GM21515 (cell line): ENCODE measurements around the gene CCDC28B.
A peak's percentile ranks its signal among the peaks of the same experiment; 100 is the strongest.
"Not testable (repeated sequence)": the region's sequence is repeated elsewhere in the genome, so short reads cannot be mapped to it uniquely, and the experiment has no call there.

Experiments used
- ATAC-seq: cut with Tn5 transposase; IDR thresholded peaks from one replicate; pipeline ENCODE4 v1.9.1; 2021; ENCODE audit not compliant: unreplicated experiment

The CCDC28B gene

DNA sequence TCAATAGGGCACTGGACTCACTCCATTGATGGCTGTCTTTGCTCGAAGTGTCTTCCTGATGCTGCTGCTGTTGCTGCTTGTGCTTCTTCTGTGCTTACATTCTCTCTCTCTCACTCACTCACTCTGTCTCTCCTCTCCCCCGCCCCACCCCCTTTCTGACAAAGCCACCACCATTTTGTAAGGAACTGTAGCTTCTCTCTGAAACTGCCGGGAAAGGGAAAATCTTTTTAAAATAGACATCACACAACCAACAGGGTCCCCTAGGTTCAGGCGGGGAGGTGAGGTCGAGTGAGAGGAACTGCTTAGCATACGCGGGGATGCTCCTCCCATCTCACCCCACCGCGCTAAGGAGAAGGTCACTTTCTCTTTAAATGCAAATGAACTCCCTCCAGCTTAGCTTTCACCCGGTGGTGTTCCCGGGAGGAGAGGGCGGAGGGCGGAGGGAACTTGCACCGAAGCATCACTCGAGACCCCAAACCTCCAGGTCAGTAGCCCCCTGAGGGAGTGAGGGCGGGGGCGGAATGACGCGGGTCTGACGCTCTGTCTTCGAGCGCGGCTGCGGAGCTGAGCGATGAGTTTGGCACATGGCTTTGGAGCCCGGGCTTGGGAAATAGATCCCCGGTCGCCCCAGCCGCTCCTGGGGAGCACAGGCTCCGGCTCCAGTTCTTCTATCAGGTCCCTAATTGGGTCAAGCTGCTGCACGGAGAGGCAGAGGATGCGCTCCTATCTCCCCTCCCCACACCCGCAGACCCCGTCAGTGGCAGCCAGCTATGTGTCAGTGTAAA is at the start of gene CCDC28B:
Gene CCDC28B, plus strand, starts transcription at position 370 of the 785 bp plus-strand sequence. CDS start 1,341 bp downstream, outside the sequence.
- ATAC-seq: no peak

DNA sequence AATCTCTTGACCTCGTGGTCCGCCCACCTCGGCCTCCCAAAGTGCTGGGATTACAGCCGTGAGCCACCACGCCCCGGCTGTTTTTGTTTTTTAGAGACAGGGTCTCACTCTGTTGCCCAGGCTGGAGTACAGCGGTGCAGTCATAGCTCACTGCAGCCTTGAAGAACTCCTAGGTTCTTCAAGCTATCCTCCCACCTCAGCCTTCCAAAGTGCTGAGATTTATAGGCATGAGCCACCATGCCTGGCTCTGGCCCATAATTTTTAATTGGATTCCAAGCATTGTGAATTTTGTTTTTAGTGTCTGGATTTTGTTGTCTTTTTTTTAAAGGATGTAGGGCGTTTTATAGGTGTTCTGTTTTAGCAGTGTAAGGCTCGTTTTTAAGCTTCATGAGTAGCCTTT is 49.5 kb upstream of the CCDC28B start:
- no peak for ATAC-seq

DNA sequence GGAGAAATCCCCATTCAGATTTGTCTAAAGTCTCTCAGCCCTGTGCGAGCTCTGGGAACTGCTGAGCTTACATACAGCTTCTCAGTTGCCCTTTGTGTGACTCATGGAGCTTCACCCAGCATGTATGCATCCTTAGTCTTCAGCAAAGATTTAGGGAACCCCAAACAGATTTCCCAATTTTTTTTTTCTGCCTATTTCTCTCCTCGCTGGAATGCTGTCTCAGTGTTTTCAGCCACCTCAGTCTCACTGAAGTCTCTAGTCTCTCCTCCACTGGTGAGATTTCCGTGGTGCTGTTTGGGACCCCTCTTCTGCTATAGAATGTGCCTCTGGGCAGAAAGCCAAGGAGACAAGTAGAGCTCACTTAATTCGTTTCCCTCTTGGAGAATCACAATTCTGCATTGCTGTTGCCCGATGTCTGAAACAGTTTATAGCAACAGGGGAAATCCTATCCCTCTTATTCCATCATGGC is 49.0 kb upstream of the CCDC28B start:
- ATAC-seq: no peak

DNA sequence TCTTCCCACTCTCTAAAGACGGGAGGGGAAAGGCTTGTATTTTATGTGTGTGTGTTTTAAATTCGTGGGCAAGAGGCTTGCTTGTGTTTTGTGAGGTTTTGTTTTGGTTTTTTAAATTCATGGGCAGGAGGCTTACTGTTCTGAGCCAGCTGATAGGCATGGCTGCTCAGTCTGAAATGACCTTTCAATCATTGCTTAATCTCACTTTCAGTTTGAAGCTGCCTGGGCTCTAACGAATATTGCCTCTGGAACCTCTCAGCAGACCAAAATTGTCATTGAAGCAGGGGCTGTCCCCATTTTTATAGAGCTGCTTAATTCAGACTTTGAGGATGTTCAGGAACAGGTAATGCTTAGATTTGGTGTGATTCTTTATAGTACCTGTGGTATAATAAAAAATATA is 41.2 kb upstream of the CCDC28B start:
- ATAC-seq: no peak

DNA sequence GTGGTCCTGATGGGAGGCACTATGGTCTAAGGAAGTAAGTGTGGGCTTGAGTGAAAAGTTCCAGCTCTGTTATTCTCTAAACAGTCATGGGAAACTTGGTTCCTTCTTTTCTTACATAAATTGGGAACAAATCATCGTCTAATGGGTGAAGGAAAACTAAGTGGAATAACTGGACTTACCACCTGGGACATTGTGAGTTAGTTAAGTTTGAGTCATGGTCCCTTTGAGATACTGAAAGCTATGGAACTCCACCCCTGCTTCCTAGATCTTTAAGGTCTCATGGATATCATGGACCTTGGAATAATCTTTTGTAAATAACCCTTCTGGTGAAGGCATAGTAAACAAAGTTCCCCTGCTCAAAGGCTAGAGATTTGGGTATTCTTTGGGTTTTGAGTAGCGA is 37.0 kb upstream of the CCDC28B start:
- no peak for ATAC-seq

DNA sequence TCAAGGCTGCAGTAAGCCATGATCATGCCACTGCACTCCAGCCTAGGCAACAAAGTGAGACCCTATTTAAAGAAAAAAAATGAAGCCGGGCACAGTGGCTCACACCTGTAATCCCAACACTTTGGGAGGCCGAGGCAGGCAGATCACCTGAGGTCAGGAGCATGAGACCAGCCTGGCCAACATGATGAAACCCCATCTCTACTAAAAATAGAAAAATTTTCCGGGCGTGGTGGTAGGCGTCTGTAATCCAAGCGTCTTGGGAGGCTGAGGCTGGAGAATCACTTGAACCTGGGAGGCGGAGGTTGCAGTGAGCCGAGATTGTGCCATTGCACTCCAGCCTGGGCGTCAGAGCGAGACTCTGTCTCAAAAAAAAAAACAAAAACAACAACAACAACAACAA is 34.8 kb upstream of the CCDC28B start:
- ATAC-seq: not testable (repeated sequence)

DNA sequence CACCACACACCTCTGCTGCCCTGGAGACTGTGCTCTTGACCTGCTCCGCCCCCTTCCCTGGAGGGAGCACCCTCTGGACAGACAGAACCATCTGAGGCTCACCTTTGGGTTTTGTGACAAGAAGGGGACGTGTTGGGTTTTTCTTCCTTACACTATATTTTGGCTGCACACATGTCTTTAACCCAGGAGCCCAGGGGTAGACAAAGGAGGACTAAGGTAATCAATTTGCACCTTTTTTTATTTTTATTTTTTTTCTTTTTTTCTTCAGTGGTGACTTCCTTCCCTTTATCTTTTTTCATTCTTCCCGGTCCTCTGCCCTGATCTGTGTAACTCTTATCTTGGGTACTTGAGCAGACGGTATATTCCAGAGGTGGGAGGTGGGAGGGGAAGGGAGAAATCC is 29.4 kb upstream of the CCDC28B start:
- ATAC-seq: no peak

- ATAC-seq: no peak
Measured at GRCh38 chr1:32172621-32173245, 27.7 kb upstream of the CCDC28B start.

DNA sequence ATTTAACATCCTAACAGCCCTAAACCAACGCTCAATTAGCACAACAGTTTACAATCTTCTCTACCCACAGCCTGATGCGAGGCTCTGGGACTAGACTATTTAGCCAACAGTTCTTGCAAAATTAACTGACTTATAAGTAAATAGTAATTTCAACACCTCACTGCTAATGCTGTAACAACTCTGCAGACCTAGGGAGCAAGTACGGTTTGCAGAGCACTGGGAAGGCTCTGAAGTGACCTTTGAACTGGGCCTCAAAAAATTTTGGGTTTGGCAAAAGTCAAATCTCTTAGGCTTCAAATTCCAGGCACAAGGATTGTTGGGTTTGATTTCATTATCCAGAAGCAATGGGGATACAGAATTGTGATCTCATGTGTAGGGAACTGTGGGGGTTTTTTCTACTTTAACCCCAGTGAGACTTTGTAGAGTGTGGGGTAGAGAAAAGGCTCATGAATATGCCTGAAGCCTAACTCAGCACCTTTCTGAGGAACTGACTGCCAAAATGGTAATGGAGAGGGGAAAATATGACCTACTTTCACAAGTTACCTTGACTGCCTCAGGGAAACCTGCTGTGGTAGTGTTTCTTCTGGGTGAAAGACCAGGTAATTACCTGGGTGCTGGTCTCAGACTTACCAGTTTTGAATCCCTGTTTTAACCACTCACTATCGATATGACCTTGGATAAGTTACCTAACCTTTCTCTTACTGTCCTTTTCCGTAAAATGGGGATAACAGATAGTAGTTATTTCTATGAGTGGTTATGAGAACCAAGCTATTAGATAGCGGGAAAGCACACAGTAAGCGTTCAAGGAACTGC is 21.8 kb upstream of the CCDC28B start:
- no peak for ATAC-seq

DNA sequence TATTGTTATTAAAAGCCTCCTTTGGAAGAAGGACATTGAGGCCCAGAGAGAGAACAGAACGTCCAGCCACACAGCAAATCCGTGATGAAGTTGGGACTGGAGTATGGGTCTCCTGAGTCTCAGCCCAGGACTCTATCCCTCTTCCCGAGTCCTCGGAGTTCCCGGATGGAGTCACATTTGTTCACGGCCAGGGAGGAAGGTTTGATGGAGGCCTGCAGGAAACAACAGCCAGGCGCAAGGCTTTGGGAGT is 21.3 kb upstream of the CCDC28B start:
- no peak for ATAC-seq

DNA sequence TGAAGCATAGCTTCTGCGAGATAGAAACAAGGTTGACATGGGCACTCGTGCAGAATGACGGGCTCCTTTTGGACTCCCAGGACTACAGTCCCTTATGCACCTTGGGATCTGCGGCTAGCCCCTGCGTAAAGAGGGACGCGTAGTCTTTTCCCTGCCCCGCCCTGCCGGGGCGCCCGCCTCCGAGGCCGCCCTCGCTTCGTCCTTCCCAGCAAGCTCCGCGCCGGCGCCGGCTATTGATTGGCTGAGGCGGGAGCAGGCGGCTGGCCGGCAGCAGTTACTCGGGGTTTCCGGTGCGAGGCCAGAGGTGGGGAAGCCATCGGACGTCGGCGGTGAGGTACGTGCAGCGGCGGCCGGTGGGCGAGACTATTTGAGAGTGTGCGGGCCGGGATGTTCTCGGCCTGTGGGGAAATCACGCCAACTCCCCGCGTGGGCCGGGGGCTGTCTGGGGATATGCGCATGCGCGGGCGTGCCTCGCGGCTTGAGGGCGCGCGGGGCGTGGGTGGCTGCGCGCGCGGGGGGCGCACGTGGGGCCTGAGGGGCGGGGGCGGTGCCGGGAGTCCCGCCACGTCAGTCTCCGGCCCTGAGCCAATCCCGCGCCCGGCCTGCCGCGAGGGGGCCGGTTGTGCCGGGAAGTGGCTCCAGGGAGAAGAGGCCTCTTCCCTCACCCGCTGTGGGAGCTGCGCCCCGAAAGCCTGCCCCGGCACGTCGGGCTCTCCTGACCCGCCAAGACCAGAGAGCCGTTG is 20.8 kb upstream of the CCDC28B start, which contains the start of gene TXLNA:
Gene TXLNA, plus strand, starts transcription at position 233 of the 743 bp plus-strand sequence. CDS start 671 bp downstream, outside the sequence.
- peak; percentile 70 for ATAC-seq

- no peak for ATAC-seq
Measured at GRCh38 chr1:32180186-32181060, 20.0 kb upstream of the CCDC28B start.

- ATAC-seq: no peak
Measured at GRCh38 chr1:32181065-32181464, 19.3 kb upstream of the CCDC28B start.

DNA sequence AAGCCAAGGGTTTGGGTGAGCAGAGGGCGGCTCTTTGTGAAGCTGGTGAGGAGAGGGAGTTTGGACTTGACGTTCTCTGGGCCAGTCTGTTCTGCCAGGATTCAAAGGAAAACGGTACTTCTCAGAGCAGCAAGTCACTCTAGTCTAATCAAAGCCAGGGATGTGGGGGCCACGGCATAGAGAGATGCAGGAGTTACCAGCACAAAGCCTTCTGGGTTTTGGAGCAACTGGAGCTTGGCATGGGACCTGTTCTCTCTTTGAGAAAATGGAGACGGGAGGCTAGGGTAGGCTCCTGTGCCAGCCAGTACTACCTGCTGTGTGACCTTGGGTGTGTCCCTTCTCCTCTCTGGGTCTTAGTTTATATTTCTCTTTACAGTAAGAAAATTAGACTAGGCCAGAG is 18.8 kb upstream of the CCDC28B start:
- ATAC-seq: no peak

- no peak for ATAC-seq
Measured at GRCh38 chr1:32182060-32182459, 18.3 kb upstream of the CCDC28B start.

GRCh38 chr1:32184650-32185049 is 15.7 kb upstream of the CCDC28B start:
- ATAC-seq: no peak

DNA sequence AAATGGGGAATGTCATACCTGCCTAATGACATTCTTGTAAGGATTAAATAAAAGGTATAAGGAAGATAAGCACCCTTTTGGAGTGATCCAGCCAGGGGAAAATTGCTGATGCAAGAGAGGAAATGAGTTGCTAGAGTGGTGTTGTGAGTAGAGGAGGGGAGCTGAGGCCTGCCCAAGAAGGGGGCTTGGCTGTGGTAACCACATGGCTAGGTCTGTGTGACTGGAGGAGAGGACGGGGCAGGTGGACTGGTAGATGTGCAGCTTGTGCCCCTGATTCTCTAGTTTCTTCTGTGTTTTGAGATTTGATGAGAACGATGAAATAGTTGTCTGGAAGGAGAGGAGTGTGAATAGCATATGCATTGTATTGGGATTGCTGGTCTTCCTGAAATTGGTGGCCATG is 14.3 kb upstream of the CCDC28B start:
- ATAC-seq: no peak

DNA sequence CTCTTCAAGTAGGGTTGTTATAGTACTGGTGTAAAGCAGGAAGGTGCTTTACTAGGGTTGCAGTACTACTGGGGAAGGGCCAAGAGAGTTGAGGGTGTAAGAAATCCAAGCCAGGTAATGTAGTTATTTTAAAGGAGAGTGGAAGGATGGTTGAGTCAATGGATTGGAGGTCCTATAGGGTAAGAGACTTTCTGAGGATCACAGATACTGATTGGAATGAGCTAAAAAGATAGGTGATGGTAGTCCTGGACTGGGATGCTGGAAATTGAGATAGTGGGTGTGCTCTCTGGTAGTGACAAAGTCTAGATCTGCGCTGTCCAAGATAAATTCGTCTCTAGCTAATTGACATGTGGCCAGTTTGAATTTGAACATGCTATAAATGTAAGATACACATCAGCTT is 13.9 kb upstream of the CCDC28B start:
- ATAC-seq: no peak

DNA sequence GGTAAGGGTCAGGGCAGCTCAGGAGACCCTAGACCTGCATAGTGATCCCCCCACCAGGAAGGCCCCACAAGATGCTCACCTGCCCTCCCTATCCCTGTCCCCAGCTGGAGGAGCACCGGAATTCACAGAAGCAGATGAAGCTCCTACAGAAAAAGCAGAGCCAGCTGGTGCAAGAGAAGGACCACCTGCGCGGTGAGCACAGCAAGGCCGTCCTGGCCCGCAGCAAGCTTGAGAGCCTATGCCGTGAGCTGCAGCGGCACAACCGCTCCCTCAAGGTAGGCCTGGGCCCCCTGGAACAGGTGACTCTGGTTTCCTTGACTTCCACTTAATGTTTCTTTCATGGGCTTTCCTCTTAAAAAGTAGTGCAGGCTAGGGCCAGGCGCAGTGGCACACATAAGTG is 12.5 kb upstream of the CCDC28B start:
- no peak for ATAC-seq
